NT2/D1 (cell line): ENCODE data around the gene BNC2.

Experiments used
- DNase-seq: peaks from one replicate; pipeline ENCODE4 v3.0.0-alpha.2; 2011; ENCODE audit warnings: low read depth, low spot score
- H3K27me3 ChIP-seq: 2 replicates; pipeline ENCODE4 v1.6.0; 2011; ENCODE audit warnings: mild to moderate bottlenecking; ENCODE audit not compliant: insufficient read length, insufficient read depth
- H3K36me3 ChIP-seq: 2 replicates; pipeline ENCODE4 v1.6.1; 2011; ENCODE audit warnings: mild to moderate bottlenecking, low read length, mixed read lengths; ENCODE audit not compliant: insufficient read depth, insufficient read length
- H3K4me1 ChIP-seq: 2 replicates; pipeline ENCODE4 v1.5.1; 2011; ENCODE audit not compliant: insufficient read depth, insufficient read length
- H3K4me3 ChIP-seq: 2 replicates; pipeline ENCODE4 v1.5.1; 2011; ENCODE audit warnings: low read depth; ENCODE audit not compliant: insufficient read length
- H3K9ac ChIP-seq: 2 replicates; pipeline ENCODE4 v1.6.0; 2011; ENCODE audit warnings: low read depth; ENCODE audit not compliant: insufficient read length
- H3K9me3 ChIP-seq: 2 replicates; pipeline ENCODE4 v1.5.1; 2011; ENCODE audit warnings: mild to moderate bottlenecking, low read length; ENCODE audit not compliant: insufficient read depth
- SUZ12 ChIP-seq: IDR thresholded peaks from 2 replicates; pipeline ENCODE4 v1.6.1; 2011; ENCODE audit not compliant: insufficient read length, insufficient read depth; ENCODE audit errors: extremely low read depth
- YY1 ChIP-seq: IDR thresholded peaks from 2 replicates; pipeline ENCODE4 v1.6.1; 2011; ENCODE audit not compliant: insufficient read length, insufficient read depth
- ZNF274 ChIP-seq: IDR thresholded peaks from 2 replicates; pipeline ENCODE4 v1.6.1; 2011; ENCODE audit warnings: mild to moderate bottlenecking, low read depth, low read length

The BNC2 gene

DNA sequence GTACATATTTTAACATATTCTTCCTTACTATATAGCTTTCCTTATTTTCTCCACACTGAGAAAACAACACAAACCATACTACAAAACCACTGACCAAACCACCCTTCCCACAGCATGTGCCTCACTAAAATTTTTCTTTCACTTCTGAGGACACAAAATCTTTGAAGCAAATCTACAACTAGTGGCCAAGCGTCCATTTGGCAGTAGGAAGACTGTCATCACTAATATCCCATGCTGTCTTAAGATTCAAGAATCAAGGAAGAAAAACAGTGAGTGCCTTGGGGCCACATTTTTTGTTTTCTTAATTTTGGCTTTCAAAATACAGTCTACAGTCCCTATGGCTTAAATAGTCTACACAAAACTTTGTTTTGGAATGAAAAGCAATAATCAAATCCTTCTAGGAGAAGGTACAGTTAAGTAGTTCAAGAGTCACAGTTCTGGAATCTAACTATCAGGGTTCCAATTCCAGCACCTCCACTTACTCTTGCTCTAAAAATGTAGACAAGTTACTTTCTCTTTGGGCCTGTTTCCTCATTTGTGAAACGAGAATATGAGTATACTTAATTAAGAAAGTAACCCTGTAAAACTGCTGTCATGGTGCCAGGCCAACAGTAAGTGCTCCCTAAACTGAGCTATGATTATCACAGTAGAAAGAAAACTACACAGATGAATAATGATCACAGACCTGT, 227.9 kb downstream of the BNC2 start:
- Histone ChIP-seq H3K9me3 (no peaks in the 10 kb centered on the region), H3K9ac (no peak overlapping the region), H3K4me3 (no peak overlapping the region), H3K27me3 (no peaks in the 10 kb centered on the region), H3K36me3 (no peaks in the 10 kb centered on the region), H3K4me1 (no peaks in the 10 kb centered on the region)
- DNase-seq = no peak
- no peak for TF ChIP-seq ZNF274
- TF ChIP-seq YY1 = no peak
- no peak for TF ChIP-seq SUZ12

- Histone ChIP-seq H3K9ac (no peak overlapping the region), H3K4me1 (no peaks in the 10 kb centered on the region), H3K9me3 (no peaks in the 10 kb centered on the region), H3K27me3 (no peaks in the 10 kb centered on the region), H3K36me3 (no peaks in the 10 kb centered on the region), H3K4me3 (no peak overlapping the region)
- DNase-seq = no peak
- TF ChIP-seq ZNF274 (no peak), YY1 (no peak), SUZ12 (no peak)
Measured at GRCh38 chr9:16640649-16641048, 229.8 kb downstream of the BNC2 start.

DNA sequence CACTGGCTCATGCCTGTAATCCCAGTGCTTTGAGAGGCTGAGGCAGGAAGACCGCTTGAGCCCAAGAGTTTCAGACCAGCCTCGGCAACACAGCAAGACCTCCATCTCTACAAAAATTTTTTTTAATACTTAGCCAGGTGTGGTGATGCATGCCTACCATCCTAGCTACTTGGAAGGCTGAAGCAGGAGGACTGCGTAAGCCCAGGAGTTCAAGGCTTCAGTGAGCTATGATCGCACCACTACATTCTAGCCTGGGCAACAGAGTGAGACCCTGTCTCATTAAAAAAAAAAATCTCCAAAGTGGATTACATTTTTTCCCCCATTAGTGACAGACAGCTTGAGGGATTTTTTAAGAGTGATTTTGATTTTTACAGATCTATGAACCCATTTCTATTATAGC, 230.8 kb downstream of the BNC2 start:
- Histone ChIP-seq H3K36me3 (no peaks in the 10 kb centered on the region), H3K9ac (no peak overlapping the region), H3K4me3 (no peak overlapping the region), H3K9me3 (no peaks in the 10 kb centered on the region), H3K4me1 (no peaks in the 10 kb centered on the region), H3K27me3 (no peaks in the 10 kb centered on the region)
- DNase-seq = no peak
- TF ChIP-seq SUZ12 = no peak
- no peak for TF ChIP-seq ZNF274
- TF ChIP-seq YY1 = no peak

DNA sequence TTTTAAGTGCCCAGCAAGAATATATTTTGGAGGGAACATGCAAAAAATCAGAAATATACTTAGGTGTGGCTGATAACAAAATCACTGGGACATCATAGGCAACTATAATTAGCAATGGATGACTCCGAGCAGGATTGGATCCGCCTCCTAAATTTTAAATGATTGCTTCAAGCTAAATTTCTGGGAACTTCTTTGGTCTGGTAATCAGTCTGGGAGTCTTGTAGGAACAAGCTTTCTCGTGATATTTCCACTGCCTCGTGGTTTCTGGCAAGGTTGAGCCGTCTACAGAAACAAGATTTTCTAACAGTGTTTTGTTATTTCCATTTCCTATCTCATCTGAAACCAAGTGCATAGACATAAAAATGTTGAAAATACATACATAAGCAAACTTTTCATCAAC, 232.6 kb downstream of the BNC2 start:
- Histone ChIP-seq H3K27me3 (no peaks in the 10 kb centered on the region), H3K4me3 (no peak overlapping the region), H3K36me3 (no peaks in the 10 kb centered on the region), H3K4me1 (no peaks in the 10 kb centered on the region), H3K9me3 (no peaks in the 10 kb centered on the region), H3K9ac (no peak overlapping the region)
- TF ChIP-seq YY1 (no peak), ZNF274 (no peak), SUZ12 (no peak)
- DNase-seq = no peak

- no peaks in the 10 kb centered on the region for H3K27me3 ChIP-seq
- no peaks in the 10 kb centered on the region for H3K36me3 ChIP-seq
- H3K4me1 ChIP-seq = no peaks in the 10 kb centered on the region
- TF ChIP-seq ZNF274 (no peak), SUZ12 (no peak), YY1 (no peak)
- H3K9me3 ChIP-seq = no peaks in the 10 kb centered on the region
- H3K4me3 ChIP-seq = no peak overlapping the region
- DNase-seq = no peak
- no peak overlapping the region for H3K9ac ChIP-seq
Measured at GRCh38 chr9:16637218-16637617, 233.3 kb downstream of the BNC2 start.

DNA sequence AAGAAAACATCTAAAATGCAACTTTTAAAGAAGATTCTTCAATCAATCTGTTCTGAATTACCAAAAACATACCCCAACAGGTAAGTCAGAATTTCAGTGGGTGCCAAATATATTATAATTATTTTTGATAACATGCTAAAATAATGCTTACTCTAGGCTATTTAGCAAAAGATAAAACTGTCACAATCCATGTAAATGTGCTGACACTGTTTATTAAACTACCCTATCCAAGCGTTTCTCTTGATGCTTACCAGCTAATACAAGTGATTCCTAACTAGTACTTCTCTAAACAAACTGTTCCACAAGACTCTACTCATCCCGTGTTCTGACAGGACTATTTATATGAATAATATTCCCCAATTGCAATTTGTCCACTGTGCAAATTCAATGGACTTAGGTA, 236.7 kb downstream of the BNC2 start:
- Histone ChIP-seq H3K4me3 (no peak overlapping the region), H3K36me3 (no peaks in the 10 kb centered on the region), H3K9ac (no peak overlapping the region), H3K9me3 (no peaks in the 10 kb centered on the region), H3K4me1 (no peaks in the 10 kb centered on the region), H3K27me3 (no peaks in the 10 kb centered on the region)
- TF ChIP-seq SUZ12 (no peak), YY1 (no peak), ZNF274 (no peak)
- no peak for DNase-seq

GRCh38 chr9:16628413-16628812, 242.1 kb downstream of the BNC2 start:
- Histone ChIP-seq H3K9me3 (no peaks in the 10 kb centered on the region), H3K9ac (no peak overlapping the region), H3K27me3 (no peaks in the 10 kb centered on the region), H3K4me1 (peaks cover 7% of the 10 kb centered on the region), H3K36me3 (no peaks in the 10 kb centered on the region), H3K4me3 (no peak overlapping the region)
- TF ChIP-seq ZNF274 (no peak), SUZ12 (no peak), YY1 (no peak)
- DNase-seq = no peak
